ENCODE data around the gene CCBE1.

- TF ChIP-seq CTCF (IDR thresholded peaks at IDR 0.05; ENCODE audit: poor library complexity, severe bottlenecking) (no peak), POLR2AphosphoS5 (IDR thresholded peaks at IDR 0.05) (no peak), SMC3 (conservative IDR thresholded peaks at IDR 0.05; ENCODE audit: poor library complexity) (no peak), EP300 (conservative IDR thresholded peaks at IDR 0.05; ENCODE audit: poor library complexity, severe bottlenecking) (no peak), RAD21 (conservative IDR thresholded peaks at IDR 0.05) (no peak), MXI1 (conservative IDR thresholded peaks at IDR 0.05; ENCODE audit: poor library complexity, severe bottlenecking) (no peak), EZH2 (IDR thresholded peaks at IDR 0.05; ENCODE audit: borderline replicate concordance, insufficient read depth, low read length, poor library complexity, severe bottlenecking) (no peak), TAF1 (IDR thresholded peaks at IDR 0.05; ENCODE audit: low read depth) (no peak)
Measured at GRCh38 chr18:59736061-59736460, 38.8 kb upstream of the CCBE1 start.
